HEK293 (cell line): Measurements from ENCODE around the gene KIF25.

Source experiments
- CTCF ChIA-PET: fragments of 350-600 bp; formaldehyde crosslinking; extraction: SDS; loops from one replicate; lab custom pipeline; 2021; ENCODE audit warnings: antibody characterized with exemption; lab: Yijun Ruan, JAX
- POLR2A ChIA-PET: fragments of 300-600 bp; formaldehyde crosslinking; extraction: SDS; loops from one replicate; lab custom pipeline; 2020; ENCODE audit warnings: antibody characterized with exemption, inconsistent platforms; lab: Yijun Ruan, JAX
- H3K27ac ChIP-seq: fragments of 200-500 bp; sonication (Bioruptor generic); 2 replicates; pipeline ENCODE4 v1.5.1; 2014; ENCODE audit warnings: low read depth, low read length, control low read depth, inconsistent platforms; ENCODE audit errors: extremely low read depth
- H3K36me3 ChIP-seq, 2 experiments: fragments of 200-500 bp in 1 of 2; sonication (Bioruptor generic) in 1 of 2; 1 replicate in 1 of 2; 2 replicates in 1 of 2; pipeline ENCODE4 v1.5.1; 2014 to 2017; ENCODE audit warnings: inconsistent platforms in 2 of 2, low read length in 2 of 2; ENCODE audit not compliant: control insufficient read depth in 2 of 2, insufficient read depth in 1 of 2
- H3K4me1 ChIP-seq: fragments of 200-500 bp; sonication (Bioruptor generic); 2 replicates; pipeline ENCODE4 v1.5.1; 2014; ENCODE audit warnings: mild to moderate bottlenecking, low read length, inconsistent platforms; ENCODE audit not compliant: control insufficient read depth, insufficient read depth
- H3K4me3 ChIP-seq: 2 replicates; pipeline ENCODE4 v1.5.1; 2011; ENCODE audit warnings: low read depth, mild to moderate bottlenecking, control low read depth, low read length, moderate library complexity
- H3K9me3 ChIP-seq: fragments of 200-500 bp; sonication (Bioruptor generic); 2 replicates; pipeline ENCODE4 v1.5.1; 2014; ENCODE audit warnings: low read depth, low read length, inconsistent platforms; ENCODE audit not compliant: control insufficient read depth, insufficient read depth
- BCL11B ChIP-seq: fragments of 450-650 bp; formaldehyde crosslinking; IDR thresholded peaks from 2 replicates; pipeline ENCODE4 v1.5.1; 2016; ENCODE audit warnings: low read depth, missing biosample characterization, missing genetic modification characterization
- EGR2 ChIP-seq: fragments of 450-650 bp; formaldehyde crosslinking; IDR thresholded peaks from 2 replicates; pipeline ENCODE4 v1.5.1; 2016; ENCODE audit warnings: low read depth, missing biosample characterization, missing genetic modification characterization
- KLF8 ChIP-seq: fragments of 450-650 bp; formaldehyde crosslinking; IDR thresholded peaks from 2 replicates; pipeline ENCODE4 v1.5.1; 2016; ENCODE audit warnings: missing biosample characterization, missing genetic modification characterization
- KLF9 ChIP-seq: fragments of 450-650 bp; formaldehyde crosslinking; IDR thresholded peaks from 2 replicates; pipeline ENCODE4 v1.5.1; 2016; ENCODE audit warnings: missing biosample characterization, missing genetic modification characterization, low read depth
- SCRT1 ChIP-seq: fragments of 450-650 bp; formaldehyde crosslinking; IDR thresholded peaks from 2 replicates; pipeline ENCODE4 v1.5.1; 2016; ENCODE audit warnings: missing biosample characterization, missing genetic modification characterization, borderline replicate concordance
- SETDB1 ChIP-seq: IDR thresholded peaks from one replicate; pipeline ENCODE4 v1.6.1; 2017; ENCODE audit warnings: mild to moderate bottlenecking, low read length, moderate library complexity, mixed read lengths; ENCODE audit not compliant: insufficient read length
- TRIM28 ChIP-seq: IDR thresholded peaks from 2 replicates; pipeline ENCODE4 v1.6.1; 2011; ENCODE audit warnings: low read length, control low read depth, borderline replicate concordance
- ZBTB17 ChIP-seq: fragments of 450-650 bp; formaldehyde crosslinking; IDR thresholded peaks from 2 replicates; pipeline ENCODE4 v1.5.1; 2016; ENCODE audit warnings: missing biosample characterization, missing genetic modification characterization
- ZBTB48 ChIP-seq: fragments of 450-650 bp; formaldehyde crosslinking; IDR thresholded peaks from 2 replicates; pipeline ENCODE4 v1.5.1; 2016; ENCODE audit warnings: missing biosample characterization, missing genetic modification characterization
- ZFHX2 ChIP-seq: fragments of 450-650 bp; formaldehyde crosslinking; conservative IDR thresholded peaks from 2 replicates; pipeline ENCODE4 v1.5.1; 2016; ENCODE audit warnings: missing biosample characterization, missing genetic modification characterization
- ZIC2 ChIP-seq: fragments of 450-650 bp; formaldehyde crosslinking; IDR thresholded peaks from 2 replicates; pipeline ENCODE4 v1.5.1; 2016; ENCODE audit warnings: missing biosample characterization, missing genetic modification characterization
- ZNF394 ChIP-seq: fragments of 450-650 bp; formaldehyde crosslinking; IDR thresholded peaks from 2 replicates; pipeline ENCODE4 v1.5.1; 2016; ENCODE audit warnings: missing biosample characterization, missing genetic modification characterization, mild to moderate bottlenecking, moderate library complexity, borderline replicate concordance
- ZNF600 ChIP-seq: fragments of 450-650 bp; formaldehyde crosslinking; IDR thresholded peaks from 2 replicates; pipeline ENCODE4 v1.5.1; 2016; ENCODE audit warnings: missing biosample characterization, missing genetic modification characterization
- ZNF623 ChIP-seq: fragments of 450-650 bp; formaldehyde crosslinking; IDR thresholded peaks from 2 replicates; pipeline ENCODE4 v1.5.1; 2016; ENCODE audit warnings: missing biosample characterization, missing genetic modification characterization
- ZNF664 ChIP-seq: fragments of 450-650 bp; formaldehyde crosslinking; IDR thresholded peaks from 2 replicates; pipeline ENCODE4 v1.5.1; 2016; ENCODE audit warnings: missing biosample characterization, missing genetic modification characterization
- ZNF670 ChIP-seq: fragments of 450-650 bp; formaldehyde crosslinking; IDR thresholded peaks from 2 replicates; pipeline ENCODE4 v1.5.1; 2016; ENCODE audit warnings: missing biosample characterization, missing genetic modification characterization, low read depth
- ZNF677 ChIP-seq: fragments of 450-650 bp; IDR thresholded peaks from 2 replicates; pipeline ENCODE4 v1.5.0; 2018; ENCODE audit warnings: missing biosample characterization, mild to moderate bottlenecking, missing genetic modification characterization, moderate library complexity
- TF ChIP-seq, protein P1 (sequence below): fragments of 450-650 bp; formaldehyde crosslinking; IDR thresholded peaks from 2 replicates; pipeline ENCODE4 v1.5.1; 2016; ENCODE audit warnings: missing biosample characterization, missing genetic modification characterization
- TF ChIP-seq, protein P2 (sequence below): fragments of 450-650 bp; formaldehyde crosslinking; IDR thresholded peaks from 2 replicates; pipeline ENCODE4 v1.5.1; 2016; ENCODE audit warnings: missing biosample characterization, missing genetic modification characterization
- TF ChIP-seq, protein P3 (sequence below): fragments of 450-650 bp; formaldehyde crosslinking; IDR thresholded peaks from 2 replicates; pipeline ENCODE4 v1.5.1; 2017; ENCODE audit warnings: missing biosample characterization, missing genetic modification characterization

KIF25 gene

DNA sequence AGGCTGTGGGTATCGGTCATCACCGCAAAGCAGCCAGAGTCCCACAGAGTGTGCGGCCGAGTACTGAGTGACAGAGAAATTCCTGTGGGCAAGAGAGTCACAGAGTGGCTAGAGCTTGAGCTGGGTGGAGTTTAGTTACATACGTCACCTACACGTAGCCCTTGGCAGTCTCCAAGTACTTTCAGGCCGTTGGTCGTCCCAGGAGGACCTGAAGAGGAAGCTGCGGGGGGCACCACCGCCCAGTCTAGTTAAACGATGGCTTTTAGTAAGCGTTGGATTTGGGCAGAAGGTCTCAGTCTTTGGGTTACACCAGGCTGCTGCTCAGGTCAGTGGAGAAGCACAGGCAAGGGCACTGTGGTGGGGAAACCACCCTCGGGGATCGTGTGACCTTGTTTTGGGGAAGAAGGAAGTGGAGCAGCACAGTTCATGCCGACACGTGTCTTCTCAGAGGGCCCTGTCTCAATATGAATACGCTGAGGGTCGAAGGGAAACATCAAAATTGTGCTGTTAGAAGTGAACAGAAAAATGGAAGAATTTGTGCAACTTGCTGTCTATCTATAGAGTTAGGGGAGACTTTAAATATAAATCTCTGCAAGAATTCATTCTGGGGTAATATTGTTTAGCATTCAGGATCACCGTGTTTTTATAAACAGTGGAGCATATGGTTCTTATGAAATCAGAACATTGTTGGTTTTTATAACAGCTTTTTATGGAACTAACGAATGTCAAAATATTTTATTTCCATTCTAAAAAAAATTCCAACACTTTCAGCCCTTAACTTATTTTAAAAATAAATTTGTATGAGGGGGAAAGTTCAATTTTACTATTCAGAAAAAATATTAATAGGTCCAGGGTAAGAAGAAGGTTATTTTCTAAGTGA, 28.6 kb downstream of the KIF25 start:
- CTCF ChIA-PET, result interaction anchor here (0.5 kb wide), 1 partner anchor 708 kb away, joined by 3 read pairs; no protein-coding TSS in a partner anchor
- TF ChIP-seq KLF8 (tag by site-specific recombination) (no peak), SETDB1 (peak; percentile 30), ZNF623 (tag by site-specific recombination) (peak; percentile 44)
- no peak overlapping the region for H3K27ac ChIP-seq

DNA sequence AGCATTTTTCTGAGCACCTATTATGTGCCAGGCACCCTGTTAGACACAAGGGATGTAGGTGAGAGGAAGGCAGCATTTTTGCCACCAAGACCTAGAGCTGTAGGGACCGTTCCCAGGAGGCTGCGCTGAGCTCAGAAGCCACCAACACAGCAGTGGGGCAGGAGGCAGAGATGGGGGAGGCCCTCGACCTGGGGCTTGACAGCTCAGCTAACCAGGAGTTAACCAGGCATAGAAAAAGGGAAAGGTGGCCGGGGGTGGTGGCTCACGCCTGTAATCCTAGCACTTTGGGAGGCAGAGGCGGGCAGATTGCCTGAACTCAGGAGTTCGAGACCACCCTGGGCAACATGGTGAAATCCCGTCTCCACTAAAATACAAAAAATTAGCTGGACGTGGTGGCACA, 29.5 kb downstream of the KIF25 start:
- Histone ChIP-seq H3K36me3 (no peaks in the 10 kb centered on the region), H3K4me1 (peaks cover 25% of the 10 kb centered on the region)
- POLR2A ChIA-PET, result no interaction called here

More for the DNA sequence above, 28.6 kb downstream of the KIF25 start:
- H3K36me3 ChIP-seq, result no peaks in the 10 kb centered on the region
- H3K4me3 ChIP-seq, result no peak overlapping the region
- peaks cover 26% of the 10 kb centered on the region for H3K4me1 ChIP-seq
- H3K9me3 ChIP-seq, result no peaks in the 10 kb centered on the region
- POLR2A ChIA-PET, result no interaction called here

DNA sequence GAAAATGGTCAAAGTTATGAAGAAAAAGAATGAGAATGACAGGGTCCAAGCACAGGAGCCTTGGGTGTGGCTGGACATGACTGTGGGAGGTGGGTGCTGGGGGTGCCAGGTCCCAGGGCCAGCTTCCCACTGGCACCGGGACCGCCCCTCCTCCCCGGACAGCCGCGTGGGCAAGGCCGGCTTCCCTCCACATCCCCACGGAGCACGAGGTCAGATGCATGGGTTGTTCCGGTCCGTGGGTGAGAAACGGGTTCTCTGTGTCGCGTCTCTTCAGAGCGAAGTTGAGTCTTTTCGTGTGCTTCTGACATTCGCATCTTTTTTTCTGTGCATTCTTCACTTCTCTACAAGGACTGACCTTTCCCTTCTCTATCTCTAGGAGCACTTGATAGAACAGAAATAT, 30.1 kb downstream of the KIF25 start:
- CTCF ChIA-PET, result interaction anchor here (0.7 kb wide), 1 partner anchor 135 kb away, joined by 8 read pairs; no protein-coding TSS in a partner anchor

More for the DNA sequence above, 29.5 kb downstream of the KIF25 start:
- Histone ChIP-seq H3K4me3 (no peak overlapping the region), H3K27ac (no peak overlapping the region), H3K9me3 (no peaks in the 10 kb centered on the region)
- TF ChIP-seq ZBTB48 (tag by site-specific recombination), result no peak
- peak; percentile 78 for TF ChIP-seq ZNF664 (tag by site-specific recombination)
- TF ChIP-seq KLF9 (tag by site-specific recombination), result no peak
- CTCF ChIA-PET, result interaction anchor here (0.7 kb wide), 1 partner anchor 135 kb away, joined by 8 read pairs; no protein-coding TSS in a partner anchor

DNA sequence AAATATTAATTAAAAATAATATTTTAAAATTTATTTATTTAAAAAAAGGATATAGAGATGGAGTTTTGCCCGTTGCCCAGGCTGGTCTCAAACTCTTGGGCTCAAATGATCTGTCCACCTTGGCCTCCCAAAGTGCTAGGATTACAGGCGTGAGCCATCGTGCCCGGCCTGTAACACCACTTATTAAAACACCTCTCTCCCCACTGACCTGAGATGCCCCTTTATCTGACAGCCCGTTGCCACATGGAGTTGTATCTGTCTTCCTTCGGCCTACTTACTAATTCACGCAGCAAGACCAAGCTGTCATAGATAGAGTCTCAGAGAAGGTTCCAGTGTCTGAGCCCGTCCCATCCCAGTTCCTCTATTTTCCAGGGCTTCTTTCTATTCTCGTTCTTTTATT, 30.7 kb downstream of the KIF25 start:
- POLR2A ChIA-PET, result no interaction called here

More for the DNA sequence above, 30.1 kb downstream of the KIF25 start:
- Histone ChIP-seq H3K4me3 (no peak overlapping the region), H3K27ac (no peak overlapping the region), H3K9me3 (no peaks in the 10 kb centered on the region), H3K36me3 (no peaks in the 10 kb centered on the region), H3K4me1 (peaks cover 19% of the 10 kb centered on the region)
- TF ChIP-seq ZNF600 (no peak), ZFHX2 (tag by site-specific recombination) (0 out of 2 replicates have a peak, but pooled peaks have one; percentile 22), ZNF677 (no peak), EGR2 (peak; percentile 36; the same call in 1 of the 2 replicates)
- POLR2A ChIA-PET, result no interaction called here

DNA sequence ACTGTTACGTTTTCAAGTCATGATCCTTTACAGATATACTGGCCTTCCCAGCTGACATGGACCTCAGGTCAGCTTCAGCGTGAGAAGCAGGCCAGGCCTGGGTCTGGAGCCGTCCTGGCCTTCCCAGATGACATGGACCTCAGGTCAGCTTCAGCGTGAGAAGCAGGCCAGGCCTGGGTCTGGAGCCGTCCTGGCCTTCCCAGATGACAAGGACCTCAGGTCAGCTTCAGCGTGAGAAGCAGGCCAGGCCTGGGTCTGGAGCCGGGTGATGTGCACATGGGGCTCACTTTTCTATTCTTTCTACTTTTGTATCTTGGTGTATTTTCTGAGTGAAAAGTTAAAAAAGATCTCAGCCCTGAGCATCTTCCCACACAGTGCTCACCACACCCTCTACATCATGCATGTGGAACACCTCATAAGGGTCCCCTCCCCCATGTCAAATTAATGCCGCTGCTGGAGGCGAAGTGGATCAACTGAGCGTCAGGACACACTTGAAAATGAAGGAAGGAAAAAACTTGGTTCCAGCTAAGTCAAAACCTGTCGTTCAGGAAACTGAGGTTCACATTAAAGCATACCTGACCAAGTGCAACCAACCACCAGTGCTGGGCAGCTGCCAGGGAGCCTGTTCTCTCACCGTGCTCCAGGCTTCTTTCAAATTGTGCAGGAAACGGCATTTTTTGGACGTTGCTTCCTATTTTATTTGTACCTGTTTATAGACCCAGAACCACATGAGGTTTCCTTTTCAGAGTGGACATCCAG, 32.2 kb downstream of the KIF25 start:
- H3K9me3 ChIP-seq, result no peaks in the 10 kb centered on the region
- POLR2A ChIA-PET, result no interaction called here
- TF ChIP-seq SCRT1 (tag by site-specific recombination) (no peak), TRIM28 (no peak), ZNF394 (tag by site-specific recombination) (no peak), ZNF670 (tag by site-specific recombination) (no peak), ZBTB17 (no peak), SETDB1 (no peak)
- TF ChIP-seq, protein P1, sequence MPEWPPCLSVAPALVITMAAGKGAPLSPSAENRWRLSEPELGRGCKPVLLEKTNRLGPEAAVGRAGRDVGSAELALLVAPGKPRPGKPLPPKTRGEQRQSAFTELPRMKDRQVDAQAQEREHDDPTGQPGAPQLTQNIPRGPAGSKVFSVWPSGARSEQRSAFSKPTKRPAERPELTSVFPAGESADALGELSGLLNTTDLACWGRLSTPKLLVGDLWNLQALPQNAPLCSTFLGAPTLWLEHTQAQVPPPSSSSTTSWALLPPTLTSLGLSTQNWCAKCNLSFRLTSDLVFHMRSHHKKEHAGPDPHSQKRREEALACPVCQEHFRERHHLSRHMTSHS (tag by site-specific recombination), result no peak
- TF ChIP-seq, protein P2, sequence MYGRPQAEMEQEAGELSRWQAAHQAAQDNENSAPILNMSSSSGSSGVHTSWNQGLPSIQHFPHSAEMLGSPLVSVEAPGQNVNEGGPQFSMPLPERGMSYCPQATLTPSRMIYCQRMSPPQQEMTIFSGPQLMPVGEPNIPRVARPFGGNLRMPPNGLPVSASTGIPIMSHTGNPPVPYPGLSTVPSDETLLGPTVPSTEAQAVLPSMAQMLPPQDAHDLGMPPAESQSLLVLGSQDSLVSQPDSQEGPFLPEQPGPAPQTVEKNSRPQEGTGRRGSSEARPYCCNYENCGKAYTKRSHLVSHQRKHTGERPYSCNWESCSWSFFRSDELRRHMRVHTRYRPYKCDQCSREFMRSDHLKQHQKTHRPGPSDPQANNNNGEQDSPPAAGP (tag by site-specific recombination), result no peak
- TF ChIP-seq, protein P3, sequence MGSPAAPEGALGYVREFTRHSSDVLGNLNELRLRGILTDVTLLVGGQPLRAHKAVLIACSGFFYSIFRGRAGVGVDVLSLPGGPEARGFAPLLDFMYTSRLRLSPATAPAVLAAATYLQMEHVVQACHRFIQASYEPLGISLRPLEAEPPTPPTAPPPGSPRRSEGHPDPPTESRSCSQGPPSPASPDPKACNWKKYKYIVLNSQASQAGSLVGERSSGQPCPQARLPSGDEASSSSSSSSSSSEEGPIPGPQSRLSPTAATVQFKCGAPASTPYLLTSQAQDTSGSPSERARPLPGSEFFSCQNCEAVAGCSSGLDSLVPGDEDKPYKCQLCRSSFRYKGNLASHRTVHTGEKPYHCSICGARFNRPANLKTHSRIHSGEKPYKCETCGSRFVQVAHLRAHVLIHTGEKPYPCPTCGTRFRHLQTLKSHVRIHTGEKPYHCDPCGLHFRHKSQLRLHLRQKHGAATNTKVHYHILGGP (tag by site-specific recombination), result no peak
- TF ChIP-seq, all 188 proteins: peak for 0
- CTCF ChIA-PET, result interaction anchor here (0.6 to 0.8 kb wide), 2 partner anchors 39 to 679 kb away, joined by 4 to 6 read pairs; no protein-coding TSS in a partner anchor
- peaks cover 9% of the 10 kb centered on the region for H3K4me1 ChIP-seq
- H3K4me3 ChIP-seq, result no peak overlapping the region
- no peak overlapping the region for H3K27ac ChIP-seq
- H3K36me3 ChIP-seq, result no peaks in the 10 kb centered on the region

More for the DNA sequence above, 30.7 kb downstream of the KIF25 start:
- no peaks in the 10 kb centered on the region for H3K36me3 ChIP-seq
- TF ChIP-seq BCL11B (no peak), ZIC2 (tag by site-specific recombination) (no peak)
- H3K4me1 ChIP-seq, result peaks cover 16% of the 10 kb centered on the region
- no peaks in the 10 kb centered on the region for H3K9me3 ChIP-seq
- H3K4me3 ChIP-seq, result no peak overlapping the region
- H3K27ac ChIP-seq, result no peak overlapping the region
- CTCF ChIA-PET, result interaction anchor here (0.7 kb wide), 1 partner anchor 254 kb away, joined by 3 read pairs; no protein-coding TSS in a partner anchor
